Small intestine (tissue), 7 donors: Measurements from ENCODE around the gene NOMO2. TPM values are rescaled to one million over a fixed set of nuclear protein-coding genes. Genes with fewer than 3 reads are reported as not detected.
"Not testable (repeated sequence)": the region's sequence is repeated elsewhere in the genome, so short reads cannot be mapped to it uniquely, and the experiment has no call there.

Experiments used
- DNase-seq, 2 donors: peaks; one replicate each; pipeline versions ENCODE4 v3.0.0 to v3.0.0-alpha.2; 2013
- FAIRE-seq: peaks from 2 replicates; lab custom pipeline; 2012; peaks lifted over from hg19 to GRCh38; lab: Jason Lieb, UNC
- H3K27ac ChIP-seq, 3 donors: one replicate each; pipeline ENCODE4 v1.5.1; 2013; ENCODE audit warnings: low read length in 2 of 3, mild to moderate bottlenecking in 2 of 3, control low read depth in 1 of 3, inconsistent platforms in 1 of 3, low read depth in 1 of 3, moderate library complexity in 1 of 3
- H3K27me3 ChIP-seq, 3 donors: one replicate each; pipeline ENCODE4 v1.6.1; 2013; ENCODE audit warnings: low read length in 3 of 3, inconsistent platforms in 1 of 3; ENCODE audit not compliant: control insufficient read depth in 3 of 3, insufficient read depth in 3 of 3
- H3K36me3 ChIP-seq, 3 donors: one replicate each; pipeline ENCODE4 v1.6.1; 2013; ENCODE audit warnings: low read length in 3 of 3, inconsistent platforms in 1 of 3, low read depth in 1 of 3, mild to moderate bottlenecking in 1 of 3, moderate library complexity in 1 of 3; ENCODE audit not compliant: control insufficient read depth in 3 of 3, insufficient read depth in 2 of 3
- H3K4me1 ChIP-seq, 3 donors: one replicate each; pipeline ENCODE4 v1.6.1; 2013; ENCODE audit warnings: low read length in 2 of 3, inconsistent platforms in 1 of 3, low read depth in 1 of 3, mild to moderate bottlenecking in 1 of 3, moderate library complexity in 1 of 3; ENCODE audit not compliant: control insufficient read depth in 3 of 3, insufficient read depth in 2 of 3
- H3K4me3 ChIP-seq, 3 donors: one replicate each; pipeline ENCODE4 v1.5.1; 2013; ENCODE audit warnings: low read length in 3 of 3, control low read depth in 1 of 3, inconsistent platforms in 1 of 3, low read depth in 1 of 3, mild to moderate bottlenecking in 1 of 3, moderate library complexity in 1 of 3
- H3K9me3 ChIP-seq, 2 donors: one replicate each; pipeline ENCODE4 v1.6.1; 2013; ENCODE audit warnings: low read depth in 1 of 2, low read length in 1 of 2; ENCODE audit not compliant: control insufficient read depth in 2 of 2, insufficient read depth in 1 of 2
- WGBS, 3 donors: extraction: QIAGEN DNeasy Blood & Tissue Kit; methylation state at CpG; one replicate each; pipeline ENCODE4 v1.1.7; 2013; 5-methylcytosine and 5-hydroxymethylcytosine counted together
- polyA plus RNA-seq, 4 donors: library from polyadenylated mRNA; stranded (reverse) in 3 of 4; unstranded in 1 of 4; fragments of 200-250 nt in 3 of 4; fragments of 120-200 nt in 1 of 4; gene quantifications; one replicate each; pipeline versions ENCODE4 v1.2.1 to v1.2.3, GENCODE V29; 2013
- donor health status: healthy with polysubstance abuse.
- donor health status: control.
- donor health status: control.
- donor health status: Bipolar disorder and iron deficiency.
- donor health status: healthy.

NOMO2 gene
- polyA plus RNA-seq, 4 donors: 54.6 to 122 (median 74.3) TPM

DNA sequence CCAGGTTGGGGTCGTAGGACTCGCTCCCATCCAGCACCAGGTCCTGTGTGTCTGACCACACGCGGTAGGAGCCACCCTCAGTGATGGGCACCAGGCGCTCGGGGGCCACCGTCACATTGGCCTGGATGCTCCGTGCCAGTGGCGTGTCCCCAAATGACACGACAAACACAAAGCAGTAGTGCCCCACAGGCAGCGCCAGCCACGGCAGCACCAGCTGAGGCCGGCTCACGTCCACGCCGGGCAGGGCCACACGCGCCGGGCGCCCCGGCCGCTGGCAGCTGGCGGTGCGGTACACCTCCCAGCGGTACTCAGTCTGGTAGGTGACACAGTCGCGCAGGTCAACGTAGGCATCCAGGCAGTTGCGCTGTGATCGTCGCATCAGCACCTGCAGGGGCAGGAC is 177.0 kb downstream of the NOMO2 start:
- H3K4me3 ChIP-seq, DNase-seq, H3K9me3 ChIP-seq, H3K27ac ChIP-seq, H3K36me3 ChIP-seq, H3K4me1 ChIP-seq, H3K27me3 ChIP-seq, FAIRE-seq: not testable (repeated sequence)
- WGBS, 3 donors: 97 to 100% methylated on average over 4 to 20 of the region's 31 CpGs; no CpG with 5 or more reads in 1 of the 3 donors

DNA sequence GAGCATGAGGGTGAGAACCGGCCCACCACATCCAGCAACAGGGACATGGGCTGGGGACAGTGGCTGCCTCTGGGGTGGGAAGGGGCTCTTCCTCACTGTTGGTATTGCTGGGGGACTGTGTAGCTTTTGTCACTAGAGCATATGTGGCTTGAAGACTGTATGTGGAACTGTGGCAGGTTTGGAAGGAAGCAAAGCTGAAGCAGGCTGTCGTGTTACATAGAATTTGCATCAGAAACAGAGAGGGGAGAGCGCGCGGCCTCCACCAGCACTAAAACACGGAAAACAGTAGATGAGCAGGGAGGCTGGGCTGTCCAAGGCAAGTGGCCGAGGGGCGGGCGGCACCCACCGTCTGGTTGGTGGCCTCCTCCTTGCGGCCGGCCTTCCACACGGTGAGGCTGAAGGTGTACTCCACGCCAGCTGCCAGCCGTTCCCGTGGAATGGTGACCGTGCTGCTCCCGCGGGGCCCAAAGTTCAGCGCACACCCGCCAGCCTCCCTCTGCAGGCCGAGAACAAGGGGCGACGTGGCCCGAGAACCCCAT is 177.7 kb downstream of the NOMO2 start:
- not testable (repeated sequence) for DNase-seq, H3K27ac ChIP-seq, H3K27me3 ChIP-seq, H3K9me3 ChIP-seq, H3K4me1 ChIP-seq, H3K4me3 ChIP-seq, FAIRE-seq, H3K36me3 ChIP-seq
- 91 to 100% (median 95%) methylated on average over 2 to 17 of the region's 25 CpGs for WGBS, 3 donors

DNA sequence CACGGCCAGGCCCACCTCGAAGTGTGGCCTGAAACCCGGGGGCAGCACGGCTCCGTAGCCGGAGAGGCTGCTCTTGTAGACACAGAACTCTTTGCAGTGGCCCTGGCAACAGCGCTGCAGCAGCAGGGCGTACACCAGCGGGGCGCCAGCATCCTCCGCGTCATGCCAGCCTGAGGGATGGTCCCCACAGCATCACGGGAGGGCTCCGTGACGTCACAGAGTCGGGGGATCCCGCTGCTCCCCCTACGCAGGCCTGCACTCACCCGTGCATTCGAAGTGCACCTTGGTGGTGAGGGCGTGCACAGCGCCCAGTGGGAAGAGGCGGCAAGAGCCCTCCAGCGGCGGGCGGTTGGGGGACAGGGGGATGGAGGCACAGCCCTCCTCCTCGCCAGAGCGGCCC is 179.2 kb downstream of the NOMO2 start:
- not testable (repeated sequence) for H3K4me1 ChIP-seq, H3K4me3 ChIP-seq, H3K36me3 ChIP-seq, FAIRE-seq, H3K27me3 ChIP-seq, H3K27ac ChIP-seq, H3K9me3 ChIP-seq, DNase-seq
- 89 to 100% methylated on average over 1 to 24 of the region's 28 CpGs; no CpG with 5 or more reads in 1 of the 3 donors for WGBS, 3 donors

Other genes starting within 250 kb of the NOMO2 start
- gene NPIPA8, start 225.4 kb downstream of the NOMO2 start, polyA plus RNA-seq: 1 to 10 TPM in 3 of 4 donors, under 1 TPM in 1; 0.27 to 7.6 (median 2.0) TPM
- gene RPS15A, start 228.2 kb upstream of the NOMO2 start, polyA plus RNA-seq: 1,000 to 10,000 TPM; 2,630 to 4,880 (median 3,438) TPM
- 100 to 1,000 TPM in 2 of 4 donors, 10 to 100 TPM in 2; 45.7 to 230 (median 135) TPM for gene ARL6IP1, start 239.5 kb upstream of the NOMO2 start, polyA plus RNA-seq